Neural progenitor cell (in vitro differentiated cells): ENCODE data around the gene BTBD10.

Source experiments
- CTCF ChIP-seq: fragments of 200-600 bp; sonication (generic); IDR thresholded peaks from 2 replicates; pipeline ENCODE4 v1.5.1; 2017; ENCODE audit warnings: antibody characterized with exemption, mild to moderate bottlenecking
- EZH2 ChIP-seq: fragments of 200-600 bp; sonication (generic); IDR thresholded peaks from 2 replicates; pipeline ENCODE4 v1.6.1; 2017; ENCODE audit warnings: antibody characterized with exemption, mild to moderate bottlenecking, moderate library complexity
- EZH2phosphoT487 ChIP-seq: fragments of 200-600 bp; sonication (generic); IDR thresholded peaks from 2 replicates; pipeline ENCODE4 v1.6.1; 2017; ENCODE audit warnings: antibody characterized with exemption

- TF ChIP-seq CTCF, result no peak
- no peak for TF ChIP-seq EZH2
- no peak for TF ChIP-seq EZH2phosphoT487
Measured at GRCh38 chr11:13461291-13461690, 1.7 kb downstream of the BTBD10 start.
